ENCODE data around the gene TEX35. TPM values are rescaled to one million over a fixed set of nuclear protein-coding genes. Genes with fewer than 3 reads are reported as not detected.

TEX35 gene
- polyA plus RNA-seq, 3 donors = not detected

GRCh38 chr1:178528228-178528952 is 15.5 kb downstream of the TEX35 start:
- Histone ChIP-seq H3K4me2 (replicated peaks; ENCODE audit: extremely low read depth, low read length, poor library complexity, severe bottlenecking) (no peak overlapping the region), H3K36me3 (replicated peaks in 1 of 2; ENCODE audit: control insufficient read depth in 1 of 2, insufficient read depth in 2 of 2, low read length in 2 of 2) (no peaks in the 10 kb centered on the region), H3K27me3 (ENCODE audit: control insufficient read depth in 2 of 2, insufficient read depth in 2 of 2, low read length in 2 of 2) (no peaks in the 10 kb centered on the region), H3K4me1 (ENCODE audit: control insufficient read depth in 1 of 2, insufficient read depth in 2 of 2, low read length in 2 of 2) (peaks cover 0 to 3% of the 10 kb centered on the region in 2 donors), H3K9me3 (replicated peaks in 1 of 2; ENCODE audit: control insufficient read depth in 1 of 2, insufficient read depth in 1 of 2, low read length in 2 of 2) (no peaks in the 10 kb centered on the region), H2AFZ (ENCODE audit: insufficient read depth, low read depth, low read length, poor library complexity, severe bottlenecking) (no peak overlapping the region), H3K9ac (ENCODE audit: insufficient read depth, low read length, poor library complexity, severe bottlenecking) (no peak overlapping the region), H3K4me3 (replicated peaks in 1 of 3; ENCODE audit: low read depth in 2 of 3, low read length in 3 of 3) (no peak overlapping the region), H4K20me1 (ENCODE audit: insufficient read depth, low read length) (no peaks in the 10 kb centered on the region), H3K27ac (ENCODE audit: low read depth in 1 of 2, low read length in 2 of 2) (no peak overlapping the region), H3K79me2 (ENCODE audit: insufficient read depth, low read length) (no peaks in the 10 kb centered on the region)
- no peak for DNase-seq
- TF ChIP-seq, protein P1, sequence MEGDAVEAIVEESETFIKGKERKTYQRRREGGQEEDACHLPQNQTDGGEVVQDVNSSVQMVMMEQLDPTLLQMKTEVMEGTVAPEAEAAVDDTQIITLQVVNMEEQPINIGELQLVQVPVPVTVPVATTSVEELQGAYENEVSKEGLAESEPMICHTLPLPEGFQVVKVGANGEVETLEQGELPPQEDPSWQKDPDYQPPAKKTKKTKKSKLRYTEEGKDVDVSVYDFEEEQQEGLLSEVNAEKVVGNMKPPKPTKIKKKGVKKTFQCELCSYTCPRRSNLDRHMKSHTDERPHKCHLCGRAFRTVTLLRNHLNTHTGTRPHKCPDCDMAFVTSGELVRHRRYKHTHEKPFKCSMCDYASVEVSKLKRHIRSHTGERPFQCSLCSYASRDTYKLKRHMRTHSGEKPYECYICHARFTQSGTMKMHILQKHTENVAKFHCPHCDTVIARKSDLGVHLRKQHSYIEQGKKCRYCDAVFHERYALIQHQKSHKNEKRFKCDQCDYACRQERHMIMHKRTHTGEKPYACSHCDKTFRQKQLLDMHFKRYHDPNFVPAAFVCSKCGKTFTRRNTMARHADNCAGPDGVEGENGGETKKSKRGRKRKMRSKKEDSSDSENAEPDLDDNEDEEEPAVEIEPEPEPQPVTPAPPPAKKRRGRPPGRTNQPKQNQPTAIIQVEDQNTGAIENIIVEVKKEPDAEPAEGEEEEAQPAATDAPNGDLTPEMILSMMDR (IDR thresholded peaks at IDR 0.05) = no peak
- H3K4me3 Mint-ChIP-seq = no peak overlapping the region
- no peaks in the 10 kb centered on the region for H3K36me3 Mint-ChIP-seq
- peaks cover 8% of the 10 kb centered on the region for H3K4me1 Mint-ChIP-seq
- peaks cover 0 to 3% (median 2%) of the 10 kb centered on the region in 3 donors for H3K27me3 Mint-ChIP-seq (ENCODE audit: low read depth in 3 of 3)
- intact Hi-C loops (cut with micrococcal nuclease) = no loop called here
- H3K9me3 Mint-ChIP-seq = peaks cover 0 to 5% (median 0%) of the 10 kb centered on the region in 7 donors
- 75% methylated on average over 10 of the region's 10 CpGs for WGBS (ENCODE audit: insufficient coverage)
- H3K27ac Mint-ChIP-seq = no peak overlapping the region

GRCh38 chr1:178528953-178529335 is 16.0 kb downstream of the TEX35 start:
- Histone ChIP-seq H4K20me1 (ENCODE audit: insufficient read depth, low read length) (no peaks in the 10 kb centered on the region), H3K4me2 (replicated peaks; ENCODE audit: extremely low read depth, low read length, poor library complexity, severe bottlenecking) (no peak overlapping the region)
- H3K4me3 Mint-ChIP-seq = no peak overlapping the region

More at GRCh38 chr1:178528953-178529335, 16.0 kb downstream of the TEX35 start:
- Mint-ChIP-seq H3K36me3 (no peaks in the 10 kb centered on the region), H3K9me3 (peaks cover 0 to 5% (median 0%) of the 10 kb centered on the region in 7 donors), H3K4me1 (peaks cover 8% of the 10 kb centered on the region), H3K27me3 (ENCODE audit: low read depth in 3 of 3) (peaks cover 0 to 3% (median 2%) of the 10 kb centered on the region in 3 donors), H3K27ac (no peak overlapping the region)
- Histone ChIP-seq H3K9ac (ENCODE audit: insufficient read depth, low read length, poor library complexity, severe bottlenecking) (no peak overlapping the region), H2AFZ (ENCODE audit: insufficient read depth, low read depth, low read length, poor library complexity, severe bottlenecking) (no peak overlapping the region), H3K27me3 (ENCODE audit: control insufficient read depth in 2 of 2, insufficient read depth in 2 of 2, low read length in 2 of 2) (no peaks in the 10 kb centered on the region), H3K27ac (ENCODE audit: low read depth in 1 of 2, low read length in 2 of 2) (no peak overlapping the region), H3K79me2 (ENCODE audit: insufficient read depth, low read length) (no peaks in the 10 kb centered on the region), H3K36me3 (replicated peaks in 1 of 2; ENCODE audit: control insufficient read depth in 1 of 2, insufficient read depth in 2 of 2, low read length in 2 of 2) (no peaks in the 10 kb centered on the region), H3K4me1 (ENCODE audit: control insufficient read depth in 1 of 2, insufficient read depth in 2 of 2, low read length in 2 of 2) (peaks cover 0 to 3% of the 10 kb centered on the region in 2 donors), H3K9me3 (replicated peaks in 1 of 2; ENCODE audit: control insufficient read depth in 1 of 2, insufficient read depth in 1 of 2, low read length in 2 of 2) (no peaks in the 10 kb centered on the region), H3K4me3 (replicated peaks in 1 of 3; ENCODE audit: low read depth in 2 of 3, low read length in 3 of 3) (no peak overlapping the region)
- TF ChIP-seq, protein P1 (IDR thresholded peaks at IDR 0.05) = no peak
- DNase-seq = no peak
- 87% methylated on average over 3 of the region's 4 CpGs for WGBS (ENCODE audit: insufficient coverage)
- intact Hi-C loops (cut with micrococcal nuclease) = no loop called here

Data from CD14-positive monocyte (primary cell).